ENCODE measurements around the gene MCF2L2. TPM values are rescaled to one million over a fixed set of nuclear protein-coding genes. Genes with fewer than 3 reads are reported as not detected.

Gene MCF2L2
- total and polyA plus RNA-seq, 2 experiments from 2014 or later, result 6.7 to 14.6 TPM

GRCh38 chr3:183264268-183264667, 164.2 kb downstream of the MCF2L2 start (continued):
- TF ChIP-seq ZNF331 (CRISPR knock-in tag; IDR thresholded peaks at IDR 0.05; ENCODE audit: low read depth) (no peak), ZNF462 (CRISPR knock-in tag; IDR thresholded peaks at IDR 0.05) (no peak), EZH2 (IDR thresholded peaks at IDR 0.05; ENCODE audit: low read depth, unreplicated experiment) (no peak)

GRCh38 chr3:183262875-183263378, 165.5 kb downstream of the MCF2L2 start:
- H3F3A ChIP-seq (replicated peaks; ENCODE audit: low read depth), result no peaks in the 10 kb centered on the region
- no peaks in the 10 kb centered on the region; the same call in 1 of the 2 replicates for H3K9me2 ChIP-seq (ENCODE audit: insufficient read depth)
- Mint-ChIP-seq H3K27ac (peak overlapping the region; percentile 18; the same call in 1 of the 2 replicates), H3K9me3 (no peaks in the 10 kb centered on the region), H3K27me3 (ENCODE audit: insufficient read depth, low read depth, poor library complexity) (peaks cover 2% of the 10 kb centered on the region), H3K4me3 (no peak overlapping the region), H3K36me3 (ENCODE audit: low read depth) (peaks cover 6% of the 10 kb centered on the region; the same call in 2 of the 3 replicates), H3K4me1 (peaks cover 17% of the 10 kb centered on the region)
- H3K4me3 ChIP-seq, result no peak overlapping the region
- H3K27me3 ChIP-seq (ENCODE audit: insufficient read depth), result no peaks in the 10 kb centered on the region
- ATAC-seq (no peak), DNase-seq (ENCODE audit: low spot score) (no peak)
- H3K27ac ChIP-seq (ENCODE audit: low read depth), result no peak overlapping the region
- no peak overlapping the region for H2AFZ ChIP-seq
- H4K20me1 ChIP-seq (replicated peaks; ENCODE audit: insufficient read depth), result no peaks in the 10 kb centered on the region
- peaks cover 39% of the 10 kb centered on the region for H3K4me1 ChIP-seq (ENCODE audit: insufficient read depth)
- H3K36me3 ChIP-seq (ENCODE audit: insufficient read depth), result no peaks in the 10 kb centered on the region
- H3K79me2 ChIP-seq (replicated peaks; ENCODE audit: insufficient read depth), result peaks cover 24% of the 10 kb centered on the region
- TF ChIP-seq POLR2AphosphoS5 (IDR thresholded peaks at IDR 0.05; ENCODE audit: low read depth), result no peak
- no peak for TF ChIP-seq NANOG (IDR thresholded peaks at IDR 0.05; ENCODE audit: borderline replicate concordance)
- TF ChIP-seq EZH2phosphoT487 (IDR thresholded peaks at IDR 0.05; ENCODE audit: unreplicated experiment), result no peak
- TF ChIP-seq, protein P1, sequence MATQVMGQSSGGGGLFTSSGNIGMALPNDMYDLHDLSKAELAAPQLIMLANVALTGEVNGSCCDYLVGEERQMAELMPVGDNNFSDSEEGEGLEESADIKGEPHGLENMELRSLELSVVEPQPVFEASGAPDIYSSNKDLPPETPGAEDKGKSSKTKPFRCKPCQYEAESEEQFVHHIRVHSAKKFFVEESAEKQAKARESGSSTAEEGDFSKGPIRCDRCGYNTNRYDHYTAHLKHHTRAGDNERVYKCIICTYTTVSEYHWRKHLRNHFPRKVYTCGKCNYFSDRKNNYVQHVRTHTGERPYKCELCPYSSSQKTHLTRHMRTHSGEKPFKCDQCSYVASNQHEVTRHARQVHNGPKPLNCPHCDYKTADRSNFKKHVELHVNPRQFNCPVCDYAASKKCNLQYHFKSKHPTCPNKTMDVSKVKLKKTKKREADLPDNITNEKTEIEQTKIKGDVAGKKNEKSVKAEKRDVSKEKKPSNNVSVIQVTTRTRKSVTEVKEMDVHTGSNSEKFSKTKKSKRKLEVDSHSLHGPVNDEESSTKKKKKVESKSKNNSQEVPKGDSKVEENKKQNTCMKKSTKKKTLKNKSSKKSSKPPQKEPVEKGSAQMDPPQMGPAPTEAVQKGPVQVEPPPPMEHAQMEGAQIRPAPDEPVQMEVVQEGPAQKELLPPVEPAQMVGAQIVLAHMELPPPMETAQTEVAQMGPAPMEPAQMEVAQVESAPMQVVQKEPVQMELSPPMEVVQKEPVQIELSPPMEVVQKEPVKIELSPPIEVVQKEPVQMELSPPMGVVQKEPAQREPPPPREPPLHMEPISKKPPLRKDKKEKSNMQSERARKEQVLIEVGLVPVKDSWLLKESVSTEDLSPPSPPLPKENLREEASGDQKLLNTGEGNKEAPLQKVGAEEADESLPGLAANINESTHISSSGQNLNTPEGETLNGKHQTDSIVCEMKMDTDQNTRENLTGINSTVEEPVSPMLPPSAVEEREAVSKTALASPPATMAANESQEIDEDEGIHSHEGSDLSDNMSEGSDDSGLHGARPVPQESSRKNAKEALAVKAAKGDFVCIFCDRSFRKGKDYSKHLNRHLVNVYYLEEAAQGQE (IDR thresholded peaks at IDR 0.05; ENCODE audit: unreplicated experiment), result no peak
- TF ChIP-seq JUNB (IDR thresholded peaks at IDR 0.05; ENCODE audit: unreplicated experiment), result no peak
- TF ChIP-seq, protein P2, sequence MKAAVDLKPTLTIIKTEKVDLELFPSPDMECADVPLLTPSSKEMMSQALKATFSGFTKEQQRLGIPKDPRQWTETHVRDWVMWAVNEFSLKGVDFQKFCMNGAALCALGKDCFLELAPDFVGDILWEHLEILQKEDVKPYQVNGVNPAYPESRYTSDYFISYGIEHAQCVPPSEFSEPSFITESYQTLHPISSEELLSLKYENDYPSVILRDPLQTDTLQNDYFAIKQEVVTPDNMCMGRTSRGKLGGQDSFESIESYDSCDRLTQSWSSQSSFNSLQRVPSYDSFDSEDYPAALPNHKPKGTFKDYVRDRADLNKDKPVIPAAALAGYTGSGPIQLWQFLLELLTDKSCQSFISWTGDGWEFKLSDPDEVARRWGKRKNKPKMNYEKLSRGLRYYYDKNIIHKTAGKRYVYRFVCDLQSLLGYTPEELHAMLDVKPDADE (IDR thresholded peaks at IDR 0.05), result no peak
- TF ChIP-seq, protein P3, sequence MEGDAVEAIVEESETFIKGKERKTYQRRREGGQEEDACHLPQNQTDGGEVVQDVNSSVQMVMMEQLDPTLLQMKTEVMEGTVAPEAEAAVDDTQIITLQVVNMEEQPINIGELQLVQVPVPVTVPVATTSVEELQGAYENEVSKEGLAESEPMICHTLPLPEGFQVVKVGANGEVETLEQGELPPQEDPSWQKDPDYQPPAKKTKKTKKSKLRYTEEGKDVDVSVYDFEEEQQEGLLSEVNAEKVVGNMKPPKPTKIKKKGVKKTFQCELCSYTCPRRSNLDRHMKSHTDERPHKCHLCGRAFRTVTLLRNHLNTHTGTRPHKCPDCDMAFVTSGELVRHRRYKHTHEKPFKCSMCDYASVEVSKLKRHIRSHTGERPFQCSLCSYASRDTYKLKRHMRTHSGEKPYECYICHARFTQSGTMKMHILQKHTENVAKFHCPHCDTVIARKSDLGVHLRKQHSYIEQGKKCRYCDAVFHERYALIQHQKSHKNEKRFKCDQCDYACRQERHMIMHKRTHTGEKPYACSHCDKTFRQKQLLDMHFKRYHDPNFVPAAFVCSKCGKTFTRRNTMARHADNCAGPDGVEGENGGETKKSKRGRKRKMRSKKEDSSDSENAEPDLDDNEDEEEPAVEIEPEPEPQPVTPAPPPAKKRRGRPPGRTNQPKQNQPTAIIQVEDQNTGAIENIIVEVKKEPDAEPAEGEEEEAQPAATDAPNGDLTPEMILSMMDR (conservative IDR thresholded peaks at IDR 0.05; ENCODE audit: low read depth in 2 of 2), result no peak
- H3K4me2 ChIP-seq, result no peak overlapping the region

All from GM23338 (cell line).